ENCODE measurements around the gene PAX5.

DNA sequence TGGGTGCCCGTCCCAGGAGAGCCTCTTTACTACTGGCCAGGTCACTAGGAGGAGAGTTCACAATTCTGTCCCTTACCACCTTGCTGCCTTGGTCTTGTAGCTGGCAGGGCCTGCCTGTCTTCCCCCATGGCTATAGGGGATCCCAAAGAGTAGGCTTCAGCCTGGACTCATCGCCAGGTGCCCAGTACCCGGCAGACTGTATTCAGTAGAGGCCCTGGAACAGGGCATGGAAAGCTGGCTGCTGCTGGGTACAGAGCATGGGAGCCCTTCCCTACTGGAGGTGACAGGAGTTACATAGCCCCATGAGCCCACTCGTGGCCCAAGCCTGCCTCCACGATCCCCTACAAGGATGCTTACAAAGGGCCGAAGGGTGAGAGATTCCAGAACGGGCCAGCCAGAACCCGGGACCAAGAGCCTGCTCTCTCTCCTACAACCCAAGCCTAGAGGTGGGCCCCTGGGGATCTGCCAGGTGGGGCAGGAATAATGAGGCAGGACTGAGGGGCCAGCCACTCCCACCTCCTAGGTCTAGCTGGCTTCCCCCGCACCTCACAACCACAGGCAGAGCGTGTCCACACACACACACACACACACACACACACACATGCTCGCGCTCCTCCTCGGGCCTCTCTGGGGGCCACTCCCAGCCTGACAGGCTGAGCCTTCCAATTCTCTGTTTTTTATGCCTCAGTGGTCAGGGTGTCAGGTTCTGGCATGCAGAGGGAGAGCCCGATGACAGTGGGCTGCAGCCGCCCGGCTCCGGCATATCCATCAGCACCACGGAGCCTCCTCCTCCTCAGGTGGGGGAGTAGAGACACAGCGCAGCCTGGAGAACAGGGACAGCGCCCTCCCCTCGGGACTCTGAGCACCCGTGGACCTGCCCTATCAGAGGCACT, 186.0 kb downstream of the PAX5 start:
- TF ChIP-seq ZNF548 (tag by site-specific recombination; IDR thresholded peaks at IDR 0.05): no peak
- no peak for TF ChIP-seq MEIS1 (CRISPR knock-in tag; IDR thresholded peaks at IDR 0.05; ENCODE audit: borderline replicate concordance)
- TF ChIP-seq BCL11A (tag by site-specific recombination; IDR thresholded peaks at IDR 0.05; ENCODE audit: low read depth): no peak

All from HEK293 (cell line).